Mesenchymal stem cell (in vitro differentiated cells and primary cell): Measurements from ENCODE around the gene LAMC2.

ENCODE experiments used
- DNase-seq: peaks from one replicate; pipeline ENCODE4 v3.0.0-alpha.2; 2013
- H2AFZ ChIP-seq: one replicate; pipeline ENCODE4 v1.6.1; 2013; ENCODE audit warnings: low read depth, mild to moderate bottlenecking, control low read depth, inconsistent platforms, low read length, moderate library complexity
- H2AK5ac ChIP-seq: 2 replicates; pipeline ENCODE4 v1.6.1; 2013; ENCODE audit warnings: low read length, moderate library complexity, mild to moderate bottlenecking, inconsistent platforms; ENCODE audit not compliant: severe bottlenecking
- H2BK120ac ChIP-seq: one replicate; pipeline ENCODE4 v1.6.1; 2013; ENCODE audit warnings: low read depth, mild to moderate bottlenecking, inconsistent platforms, low read length, moderate library complexity
- H2BK12ac ChIP-seq, 2 experiments: one replicate each; pipeline ENCODE4 v1.6.1; 2013; ENCODE audit warnings: inconsistent platforms in 2 of 2, low read length in 2 of 2, mild to moderate bottlenecking in 2 of 2, moderate library complexity in 2 of 2, control low read depth in 1 of 2
- H2BK15ac ChIP-seq: one replicate; pipeline ENCODE4 v1.6.1; 2013; ENCODE audit warnings: mild to moderate bottlenecking, low read depth, inconsistent platforms; ENCODE audit not compliant: poor library complexity, severe bottlenecking
- H2BK5ac ChIP-seq: 2 replicates; pipeline ENCODE4 v1.6.1; 2013; ENCODE audit warnings: low read depth, mild to moderate bottlenecking, low read length, control low read depth, inconsistent platforms; ENCODE audit not compliant: poor library complexity, severe bottlenecking
- H3K14ac ChIP-seq, 2 experiments: one replicate each; pipeline ENCODE4 v1.6.1; 2013; ENCODE audit warnings: inconsistent platforms in 2 of 2, low read length in 2 of 2, control low read depth in 1 of 2, mild to moderate bottlenecking in 1 of 2, moderate library complexity in 1 of 2
- H3K18ac ChIP-seq, 2 experiments: one replicate each; pipeline ENCODE4 v1.6.1; 2013; ENCODE audit warnings: inconsistent platforms in 2 of 2, low read length in 2 of 2, control low read depth in 1 of 2, low read depth in 1 of 2, mild to moderate bottlenecking in 1 of 2
- H3K23ac ChIP-seq, 2 experiments: one replicate each; pipeline ENCODE4 v1.6.1; 2013; ENCODE audit warnings: inconsistent platforms in 2 of 2, low read length in 2 of 2, mild to moderate bottlenecking in 2 of 2, moderate library complexity in 2 of 2, control low read depth in 1 of 2
- H3K27ac ChIP-seq: 2 replicates; pipeline ENCODE4 v1.5.1; 2013; ENCODE audit warnings: mild to moderate bottlenecking, moderate library complexity, low read length, control low read depth, inconsistent platforms; ENCODE audit not compliant: poor library complexity, severe bottlenecking
- H3K27me3 ChIP-seq, 2 experiments: 2 replicates each; pipeline versions ENCODE4 v1.6.1 to v1.7.0; 2013; ENCODE audit warnings: low read length in 2 of 2, mild to moderate bottlenecking in 2 of 2, moderate library complexity in 2 of 2, control low read depth in 1 of 2, inconsistent platforms in 1 of 2; ENCODE audit not compliant: control insufficient read depth in 1 of 2, insufficient read depth in 1 of 2
- H3K36me3 ChIP-seq, 2 experiments: 2 replicates each; pipeline versions ENCODE4 v1.6.1 to v1.7.0; 2013; ENCODE audit warnings: low read length in 2 of 2, control low read depth in 1 of 2, inconsistent platforms in 1 of 2, low read depth in 1 of 2, mild to moderate bottlenecking in 1 of 2; ENCODE audit not compliant: insufficient read depth in 2 of 2, control insufficient read depth in 1 of 2
- H3K4ac ChIP-seq, 2 experiments: one replicate each; pipeline ENCODE4 v1.6.1; 2013; ENCODE audit warnings: inconsistent platforms in 2 of 2, low read length in 2 of 2, mild to moderate bottlenecking in 2 of 2, moderate library complexity in 2 of 2, control low read depth in 1 of 2, low read depth in 1 of 2
- H3K4me1 ChIP-seq: 2 replicates; pipeline ENCODE4 v1.6.1; 2013; ENCODE audit warnings: low read depth, low read length, control low read depth; ENCODE audit not compliant: control insufficient read depth, insufficient read depth
- H3K4me2 ChIP-seq: 2 replicates; pipeline ENCODE4 v1.6.1; 2013; ENCODE audit warnings: low read length, mild to moderate bottlenecking, inconsistent platforms; ENCODE audit not compliant: poor library complexity, severe bottlenecking
- H3K4me3 ChIP-seq, 2 experiments: 2 replicates each; pipeline versions ENCODE4 v1.5.1 to v1.7.0; 2013; ENCODE audit warnings: low read length in 2 of 2, mild to moderate bottlenecking in 2 of 2, control low read depth in 1 of 2, low read depth in 1 of 2; ENCODE audit not compliant: insufficient read depth in 1 of 2
- H3K79me1 ChIP-seq: replicated peaks from 2 replicates; pipeline ENCODE4 v1.6.1; 2013; ENCODE audit warnings: mild to moderate bottlenecking, control low read depth, low read length, inconsistent platforms; ENCODE audit not compliant: poor library complexity, severe bottlenecking
- H3K9ac ChIP-seq: 2 replicates; pipeline ENCODE4 v1.7.0; 2013; ENCODE audit warnings: mild to moderate bottlenecking, low read length, moderate library complexity
- H3K9me3 ChIP-seq: 2 replicates; pipeline ENCODE4 v1.7.0; 2013; ENCODE audit warnings: mild to moderate bottlenecking, low read length; ENCODE audit not compliant: control insufficient read depth
- H4K8ac ChIP-seq: one replicate; pipeline ENCODE4 v1.6.1; 2013; ENCODE audit warnings: inconsistent platforms, mild to moderate bottlenecking, low read length, moderate library complexity
- H4K91ac ChIP-seq: one replicate; pipeline ENCODE4 v1.6.1; 2013; ENCODE audit warnings: mild to moderate bottlenecking, low read length, inconsistent platforms
- WGBS: methylation state at CpG from one replicate; pipeline ENCODE4 v1.1.7; 2013; ENCODE audit warnings: mixed read lengths; 5-methylcytosine and 5-hydroxymethylcytosine counted together

LAMC2 gene

GRCh38 chr1:183233113-183233512 lies 47.0 kb downstream of the LAMC2 start:
- no peaks in the 10 kb centered on the region for H3K27me3 ChIP-seq
- H3K23ac ChIP-seq, result no peak overlapping the region
- peaks cover 8% of the 10 kb centered on the region for H3K4me1 ChIP-seq
- DNase-seq, result no peak
- no peaks in the 10 kb centered on the region for H3K9me3 ChIP-seq
- no peak overlapping the region for H2BK5ac ChIP-seq
- no peak overlapping the region for H3K4ac ChIP-seq
- no peaks in the 10 kb centered on the region for H3K79me1 ChIP-seq
- H2BK15ac ChIP-seq, result no peak overlapping the region
- H4K8ac ChIP-seq, result no peak overlapping the region
- peak overlapping the region; percentile 11 for H3K9ac ChIP-seq
- H3K4me3 ChIP-seq, result no peak overlapping the region
- H2AFZ ChIP-seq, result no peak overlapping the region
- no peak overlapping the region for H3K18ac ChIP-seq
- H3K4me2 ChIP-seq, result no peak overlapping the region
- no peak overlapping the region for H4K91ac ChIP-seq
- no peak overlapping the region for H2BK120ac ChIP-seq
- H2BK12ac ChIP-seq, result no peak overlapping the region
- no peak overlapping the region for H3K27ac ChIP-seq
- no peak overlapping the region for H2AK5ac ChIP-seq
- H3K36me3 ChIP-seq, result no peaks in the 10 kb centered on the region
- H3K14ac ChIP-seq, result no peak overlapping the region

GRCh38 chr1:183234660-183235476 lies 48.8 kb downstream of the LAMC2 start:
- Histone ChIP-seq H3K4me1 (peaks cover 8% of the 10 kb centered on the region), H2BK12ac (peak overlapping the region in 1 of 2 experiments; percentile 100), H2BK5ac (no peak overlapping the region), H3K9ac (peak overlapping the region; percentile 90), H3K27ac (peak overlapping the region; percentile 74), H3K36me3 (no peaks in the 10 kb centered on the region), H3K79me1 (no peaks in the 10 kb centered on the region), H3K18ac (peak overlapping the region; percentile 93 to 94), H2AFZ (peak overlapping the region; percentile 87), H3K9me3 (no peaks in the 10 kb centered on the region), H2BK120ac (no peak overlapping the region), H2BK15ac (no peak overlapping the region), H2AK5ac (no peak overlapping the region), H3K14ac (peak overlapping the region in 1 of 2 experiments; percentile 72), H4K8ac (peak overlapping the region; percentile 53), H3K27me3 (no peaks in the 10 kb centered on the region), H4K91ac (no peak overlapping the region), H3K4me2 (peak overlapping the region; percentile 71), H3K23ac (no peak overlapping the region), H3K4me3 (peak overlapping the region in 1 of 2 experiments; percentile 67), H3K4ac (peak overlapping the region in 1 of 2 experiments; percentile 77)
- WGBS, result 8% methylated on average over 15 of the region's 15 CpGs
- DNase-seq, result peak; percentile 97

GRCh38 chr1:183235503-183235902 lies 49.4 kb downstream of the LAMC2 start:
- Histone ChIP-seq H3K18ac (peak overlapping the region; percentile 93), H3K36me3 (no peaks in the 10 kb centered on the region), H2AK5ac (peak overlapping the region; percentile 94), H3K79me1 (no peaks in the 10 kb centered on the region), H3K27me3 (no peaks in the 10 kb centered on the region), H4K8ac (peak overlapping the region; percentile 87), H4K91ac (peak overlapping the region; percentile 94), H2BK15ac (no peak overlapping the region), H2BK120ac (no peak overlapping the region), H3K4me2 (peak overlapping the region; percentile 71), H3K27ac (peak overlapping the region; percentile 74), H3K4me1 (peaks cover 8% of the 10 kb centered on the region), H2BK12ac (peak overlapping the region; percentile 97 to 100), H3K9me3 (no peaks in the 10 kb centered on the region), H3K4ac (peak overlapping the region in 1 of 2 experiments; percentile 77), H2AFZ (no peak overlapping the region), H3K23ac (no peak overlapping the region), H3K9ac (peak overlapping the region; percentile 90), H2BK5ac (no peak overlapping the region), H3K4me3 (peak overlapping the region in 1 of 2 experiments; percentile 67), H3K14ac (peak overlapping the region in 1 of 2 experiments; percentile 44)
- DNase-seq, result no peak
- 83% methylated on average over 14 of the region's 14 CpGs for WGBS

- H3K36me3 ChIP-seq, result no peaks in the 10 kb centered on the region
- H3K27me3 ChIP-seq, result no peaks in the 10 kb centered on the region
- WGBS, result 56% methylated on average over 5 of the region's 6 CpGs
- no peak overlapping the region for H3K4me2 ChIP-seq
- no peak overlapping the region for H2BK120ac ChIP-seq
- peak overlapping the region; percentile 11 for H2AK5ac ChIP-seq
- no peak overlapping the region for H3K4me3 ChIP-seq
- H4K91ac ChIP-seq, result no peak overlapping the region
- no peak overlapping the region for H2BK15ac ChIP-seq
- H3K14ac ChIP-seq, result no peak overlapping the region
- no peak overlapping the region for H3K23ac ChIP-seq
- H2AFZ ChIP-seq, result no peak overlapping the region
- peaks cover 6% of the 10 kb centered on the region for H3K4me1 ChIP-seq
- H3K79me1 ChIP-seq, result no peaks in the 10 kb centered on the region
- H4K8ac ChIP-seq, result peak overlapping the region; percentile 5
- no peak overlapping the region for H2BK5ac ChIP-seq
- no peak overlapping the region for H3K4ac ChIP-seq
- peak overlapping the region; percentile 90 for H3K9ac ChIP-seq
- H3K27ac ChIP-seq, result no peak overlapping the region
- peak overlapping the region in 1 of 2 experiments; percentile 61 for H3K18ac ChIP-seq
- DNase-seq, result no peak
- peak overlapping the region in 1 of 2 experiments; percentile 29 for H2BK12ac ChIP-seq
- H3K9me3 ChIP-seq, result no peaks in the 10 kb centered on the region
Measured at GRCh38 chr1:183236158-183236725, 50.2 kb downstream of the LAMC2 start.
